BE2C (cell line): Measurements from ENCODE around the gene GPC1.

Experiments
- DNase-seq: peaks from one replicate; pipeline ENCODE4 v3.0.0-alpha.2; 2020
- H3K27me3 ChIP-seq: fragments of 250-450 bp; sonication (Bioruptor Pico); 2 replicates; pipeline ENCODE4 v1.5.1; 2020; ENCODE audit warnings: mild to moderate bottlenecking
- H3K36me3 ChIP-seq: fragments of 250-450 bp; sonication (Bioruptor Pico); 2 replicates; pipeline ENCODE4 v1.5.1; 2020; ENCODE audit warnings: mild to moderate bottlenecking
- H3K4me1 ChIP-seq: fragments of 250-450 bp; sonication (Bioruptor Pico); 2 replicates; pipeline ENCODE4 v1.5.1; 2020
- H3K4me3 ChIP-seq: 2 replicates; pipeline ENCODE4 v1.5.1; 2011; ENCODE audit warnings: low read depth, low read length
- H3K9me3 ChIP-seq: fragments of 250-450 bp; sonication (Bioruptor Pico); 2 replicates; pipeline ENCODE4 v1.5.1; 2020
- CTCF ChIP-seq: IDR thresholded peaks from 2 replicates; pipeline ENCODE4 v1.5.1; 2012; ENCODE audit warnings: mild to moderate bottlenecking, low read depth, low read length

Gene GPC1

GRCh38 chr2:240508832-240509545, 73.5 kb downstream of the GPC1 start:
- TF ChIP-seq CTCF: no peak
- Histone ChIP-seq H3K9me3 (no peaks in the 10 kb centered on the region), H3K36me3 (no peaks in the 10 kb centered on the region), H3K27me3 (no peaks in the 10 kb centered on the region), H3K4me3 (no peak overlapping the region), H3K4me1 (no peaks in the 10 kb centered on the region)
- no peak for DNase-seq

DNA sequence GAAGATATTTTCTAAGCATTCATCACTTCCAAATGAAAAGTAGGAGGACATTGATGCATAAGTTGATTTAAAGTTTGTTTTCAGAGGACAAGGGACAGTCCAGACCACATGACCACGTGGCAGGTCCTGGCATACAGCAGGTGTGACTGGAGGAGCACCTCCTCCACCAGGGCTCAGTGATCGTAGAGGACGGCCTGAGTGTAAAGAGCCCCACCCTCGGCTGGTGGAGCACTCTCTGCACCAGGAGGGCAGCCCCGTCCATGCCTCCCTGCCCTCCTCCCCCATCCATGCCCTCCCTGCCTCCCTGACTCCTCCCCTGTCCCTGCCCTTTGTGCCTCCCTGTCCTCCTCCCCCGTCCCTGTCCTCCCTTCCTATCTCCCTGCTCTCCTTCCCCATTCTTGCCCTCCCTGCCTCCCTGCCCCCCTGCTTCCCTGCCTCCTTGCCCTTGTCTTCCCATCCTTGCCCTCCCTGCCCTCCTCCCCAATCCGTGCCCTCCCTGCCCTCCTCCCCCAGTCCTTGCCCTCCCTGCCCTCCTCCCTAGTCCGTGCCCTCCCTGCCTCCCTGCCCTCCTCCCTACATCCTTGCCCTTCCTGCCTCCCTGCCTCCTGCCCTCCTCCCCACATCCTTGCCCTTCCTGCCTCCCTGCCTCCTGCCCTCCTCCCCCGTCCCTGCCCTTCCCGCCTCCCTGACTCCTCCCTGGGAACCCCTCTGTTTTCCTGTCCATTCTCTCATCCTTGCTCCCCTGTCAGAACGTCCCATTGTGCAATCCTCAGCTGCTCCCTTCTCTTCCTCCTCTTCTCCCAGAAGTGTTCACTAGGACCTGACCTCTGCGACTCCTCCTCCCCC, 74.4 kb downstream of the GPC1 start:
- TF ChIP-seq CTCF: no peak
- Histone ChIP-seq H3K4me3 (no peak overlapping the region), H3K36me3 (no peaks in the 10 kb centered on the region), H3K9me3 (no peaks in the 10 kb centered on the region), H3K4me1 (no peaks in the 10 kb centered on the region), H3K27me3 (no peaks in the 10 kb centered on the region)
- no peak for DNase-seq

- H3K4me1 ChIP-seq: no peaks in the 10 kb centered on the region
- TF ChIP-seq CTCF: no peak
Observed at GRCh38 chr2:240510513-240511210, 75.2 kb downstream of the GPC1 start.

GRCh38 chr2:240511351-240512108, 76.1 kb downstream of the GPC1 start:
- H3K27me3 ChIP-seq: no peaks in the 10 kb centered on the region
- no peaks in the 10 kb centered on the region for H3K36me3 ChIP-seq
- H3K9me3 ChIP-seq: no peaks in the 10 kb centered on the region
- DNase-seq: no peak
- TF ChIP-seq CTCF: no peak
- H3K4me1 ChIP-seq: no peaks in the 10 kb centered on the region
- no peak overlapping the region for H3K4me3 ChIP-seq

More at GRCh38 chr2:240510513-240511210, 75.2 kb downstream of the GPC1 start:
- no peak overlapping the region for H3K4me3 ChIP-seq
- no peaks in the 10 kb centered on the region for H3K27me3 ChIP-seq
- H3K36me3 ChIP-seq: no peaks in the 10 kb centered on the region
- no peak for DNase-seq
- H3K9me3 ChIP-seq: no peaks in the 10 kb centered on the region

DNA sequence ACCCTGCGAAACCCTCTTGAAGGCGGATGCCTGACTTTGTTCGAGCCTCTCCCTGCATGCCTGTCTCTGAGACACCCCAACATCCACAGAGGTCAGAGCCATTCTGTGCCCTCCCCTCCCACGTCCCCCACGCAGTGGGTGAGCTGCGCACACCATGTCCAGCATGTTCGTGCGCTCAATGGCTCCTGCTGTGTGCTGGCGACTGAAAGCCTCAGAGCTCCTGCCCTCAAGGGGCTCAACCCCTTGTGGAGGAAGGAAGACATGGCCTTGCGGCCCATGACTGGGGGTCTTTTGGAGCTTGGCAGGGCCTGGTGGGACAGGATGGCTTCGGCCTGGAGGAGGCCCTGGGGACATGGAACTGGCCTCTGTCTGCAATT, 76.6 kb downstream of the GPC1 start:
- no peak overlapping the region for H3K4me3 ChIP-seq
- TF ChIP-seq CTCF: no peak
- H3K36me3 ChIP-seq: no peaks in the 10 kb centered on the region
- H3K4me1 ChIP-seq: no peaks in the 10 kb centered on the region
- H3K27me3 ChIP-seq: no peaks in the 10 kb centered on the region
- no peaks in the 10 kb centered on the region for H3K9me3 ChIP-seq
- DNase-seq: no peak
